ENCODE data around the gene CTPS2. TPM values are rescaled to one million over a fixed set of nuclear protein-coding genes. Genes with fewer than 3 reads are reported as not detected.

The CTPS2 gene
- total RNA-seq, 1 donor: 12.0 TPM

DNA sequence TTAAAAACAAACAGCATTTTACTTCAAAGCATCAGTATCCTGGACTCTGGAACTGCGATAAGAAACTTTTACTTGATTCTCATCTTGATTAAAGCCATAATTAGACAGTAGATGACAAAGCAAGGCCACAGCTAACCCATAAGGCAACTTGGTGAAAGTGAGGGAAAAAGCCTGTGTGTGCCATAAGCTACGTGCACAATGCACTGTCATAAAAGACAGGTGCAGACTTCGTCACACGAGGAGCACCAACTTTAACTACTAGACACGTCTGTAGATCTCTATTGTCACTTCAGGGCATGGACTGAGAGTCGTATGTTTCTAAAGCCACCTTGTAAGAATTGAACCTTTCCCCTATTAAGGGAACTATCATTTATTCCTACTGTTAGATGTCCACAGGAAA, 13.1 kb downstream of the CTPS2 start:
- DNase-seq (ENCODE audit: low read depth): no peak
- no peak for TF ChIP-seq CTCF (IDR thresholded peaks at IDR 0.05; ENCODE audit: insufficient read depth, low read length)
- H3K4me3 ChIP-seq (ENCODE audit: low read depth, low read length): no peak overlapping the region

DNA sequence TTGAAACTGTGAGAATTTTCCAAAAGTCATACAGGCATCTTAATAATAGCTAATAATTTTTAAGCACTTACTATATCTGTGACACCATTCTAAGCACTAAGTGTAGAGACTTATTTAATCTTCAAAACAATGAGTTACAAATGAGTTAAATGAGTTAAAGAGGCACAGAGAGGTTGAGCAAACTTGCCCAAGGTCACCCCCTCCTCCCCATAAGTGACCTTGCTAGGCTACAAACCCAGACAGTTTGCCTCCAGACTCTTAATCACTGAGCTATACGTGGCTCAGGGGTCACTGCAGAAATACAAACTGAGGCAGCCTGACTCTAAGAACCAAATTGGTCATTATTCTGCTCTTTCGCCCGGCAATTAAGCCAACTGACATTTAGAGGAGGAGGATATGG, 15.5 kb downstream of the CTPS2 start:
- DNase-seq (ENCODE audit: low read depth): no peak
- TF ChIP-seq CTCF (IDR thresholded peaks at IDR 0.05; ENCODE audit: insufficient read depth, low read length): no peak
- no peak overlapping the region for H3K4me3 ChIP-seq (ENCODE audit: low read depth, low read length)

GRCh38 chrX:16695079-16695676, 17.3 kb downstream of the CTPS2 start:
- no peak overlapping the region for H3K4me3 ChIP-seq (ENCODE audit: low read depth, low read length)
- peak; percentile 70 for DNase-seq (ENCODE audit: low read depth)
- peak; percentile 94 for TF ChIP-seq CTCF (IDR thresholded peaks at IDR 0.05; ENCODE audit: insufficient read depth, low read length)

- TF ChIP-seq CTCF (IDR thresholded peaks at IDR 0.05; ENCODE audit: insufficient read depth, low read length): no peak
- H3K4me3 ChIP-seq (ENCODE audit: low read depth, low read length): no peak overlapping the region
- DNase-seq (ENCODE audit: low read depth): no peak
These were observed 25.0 kb downstream of the CTPS2 start for GRCh38 chrX:16687514-16687913.

GRCh38 chrX:16683007-16683664, 29.3 kb downstream of the CTPS2 start:
- DNase-seq (ENCODE audit: low read depth): no peak
- TF ChIP-seq CTCF (IDR thresholded peaks at IDR 0.05; ENCODE audit: insufficient read depth, low read length): no peak
- no peak overlapping the region for H3K4me3 ChIP-seq (ENCODE audit: low read depth, low read length)

DNA sequence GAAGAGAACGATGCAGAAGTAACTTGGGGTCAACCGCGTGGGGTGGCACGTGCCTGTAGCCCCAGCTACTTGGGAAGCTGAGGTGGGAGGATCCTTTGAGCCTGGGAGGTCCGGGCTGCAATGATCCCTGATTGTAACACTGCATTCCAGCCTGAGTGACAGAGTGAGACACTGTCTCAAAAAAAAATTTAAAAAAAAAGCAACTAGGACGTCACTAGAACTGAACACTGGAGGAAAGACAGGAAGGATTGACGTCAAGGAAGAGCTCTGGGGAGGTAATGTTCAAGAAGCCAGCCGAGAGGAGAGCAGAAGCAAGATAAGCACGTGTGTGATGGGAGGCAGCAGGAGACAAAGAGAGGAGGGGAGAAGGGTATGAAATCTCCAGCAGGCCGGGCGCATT, 33.8 kb downstream of the CTPS2 start:
- no peak for DNase-seq (ENCODE audit: low read depth)
- no peak for TF ChIP-seq CTCF (IDR thresholded peaks at IDR 0.05; ENCODE audit: insufficient read depth, low read length)
- no peak overlapping the region for H3K4me3 ChIP-seq (ENCODE audit: low read depth, low read length)

Data from fibroblast of the aortic adventitia (primary cell).